Measurements from ENCODE around the gene RUNDC3A.

The RUNDC3A gene

GRCh38 chr17:44315760-44316731, 7.6 kb downstream of the RUNDC3A start:
- ChIA-PET POLR2A (interaction anchor here (0.6 to 1.3 kb wide), 4 partner anchors 92 to 243 kb away, joined by 3 to 6 read pairs (median 4); partner anchors contain the start of gene ATXN7L3), CTCF (interaction anchor here (0.6 to 2.6 kb wide), 8 partner anchors 12 to 112 kb away, joined by 3 to 12 read pairs (median 3); no protein-coding TSS in a partner anchor)
- no peak for TF ChIP-seq CTCF (IDR thresholded peaks at IDR 0.05; ENCODE audit: control extremely low read depth, extremely low read depth, low read depth, missing control alignments)
- DNase-seq (ENCODE audit: extremely low spot score), result no peak

- no peak for DNase-seq (ENCODE audit: extremely low spot score)
- ChIA-PET POLR2A (no interaction called here), CTCF (interaction anchor here (1.5 to 2.6 kb wide), 5 partner anchors 9 to 107 kb away, joined by 4 to 12 read pairs (median 6); no protein-coding TSS in a partner anchor)
- no peak for TF ChIP-seq CTCF (IDR thresholded peaks at IDR 0.05; ENCODE audit: control extremely low read depth, extremely low read depth, low read depth, missing control alignments)
These were observed 9.1 kb downstream of the RUNDC3A start for GRCh38 chr17:44317545-44317944.

- no peak for DNase-seq (ENCODE audit: extremely low spot score)
- POLR2A ChIA-PET, result interaction anchor here (0.6 kb wide), 1 partner anchor 41 kb away, joined by 4 read pairs; no protein-coding TSS in a partner anchor
- CTCF ChIA-PET, result interaction anchor here (1.5 to 2.6 kb wide), 5 partner anchors 9 to 108 kb away, joined by 4 to 12 read pairs (median 6); no protein-coding TSS in a partner anchor
- TF ChIP-seq CTCF (IDR thresholded peaks at IDR 0.05; ENCODE audit: control extremely low read depth, extremely low read depth, low read depth, missing control alignments), result no peak
These were observed 9.9 kb downstream of the RUNDC3A start for GRCh38 chr17:44318077-44318892.

GRCh38 chr17:44320066-44320465, 11.7 kb downstream of the RUNDC3A start:
- ChIA-PET CTCF (interaction anchor here (1.2 to 1.9 kb wide), 5 partner anchors 11 to 110 kb away, joined by 3 to 10 read pairs (median 3); partner anchors contain the start of gene RUNDC3A), POLR2A (no interaction called here)
- DNase-seq (ENCODE audit: extremely low spot score), result no peak
- no peak for TF ChIP-seq CTCF (IDR thresholded peaks at IDR 0.05; ENCODE audit: control extremely low read depth, extremely low read depth, low read depth, missing control alignments)

GRCh38 chr17:44321246-44322120, 13.1 kb downstream of the RUNDC3A start:
- ChIA-PET CTCF (interaction anchor here (0.9 to 1.9 kb wide), 5 partner anchors 10 to 112 kb away, joined by 3 to 10 read pairs (median 3); no protein-coding TSS in a partner anchor), POLR2A (no interaction called here)
- TF ChIP-seq CTCF (IDR thresholded peaks at IDR 0.05; ENCODE audit: control extremely low read depth, extremely low read depth, low read depth, missing control alignments), result no peak
- DNase-seq (ENCODE audit: extremely low spot score), result no peak

All from GM10248 (cell line).